K562 (cell line): ENCODE measurements around the gene WDR86. TPM values are rescaled to one million over a fixed set of nuclear protein-coding genes. Genes with fewer than 3 reads are reported as not detected.

ENCODE experiments used
- ATF1 ChIP-seq, 2 experiments: fragments of 450-650 bp in 1 of 2; IDR thresholded peaks; 2 replicates each; pipeline ENCODE4 v1.6.1; 2016; ENCODE audit warnings: missing compliant biosample characterization in 1 of 2, missing genetic modification characterization in 1 of 2
- BACH1 ChIP-seq: fragments of 200-800 bp; sonication (Bioruptor generic); IDR thresholded peaks from 2 replicates; pipeline ENCODE4 v1.6.1; 2016; ENCODE audit warnings: missing genetic modification characterization, missing compliant biosample characterization
- FOS ChIP-seq: IDR thresholded peaks from 3 replicates; pipeline ENCODE4 v1.6.1; 2011; ENCODE audit not compliant: insufficient read length; ENCODE audit errors: extremely low read depth
- FOXJ3 ChIP-seq: sonication (generic); formaldehyde crosslinking; IDR thresholded peaks from 2 replicates; pipeline ENCODE4 v1.4.0; 2020; ENCODE audit warnings: mild to moderate bottlenecking, missing genetic modification reagents
- FOXM1 ChIP-seq, 2 experiments: fragments of 450-650 bp in 1 of 2; sonication (generic) in 1 of 2; formaldehyde crosslinking in 1 of 2; IDR thresholded peaks; 2 replicates each; pipeline versions ENCODE4 v1.6.1 to v1.9.0; 2017 to 2022; ENCODE audit warnings: low read depth in 2 of 2, mild to moderate bottlenecking in 2 of 2, missing genetic modification reagents in 1 of 2, moderate library complexity in 1 of 2
- ILK ChIP-seq: fragments of 450-650 bp; IDR thresholded peaks from 2 replicates; pipeline ENCODE4 v1.6.1; 2016; ENCODE audit warnings: missing genetic modification characterization, low read depth, mild to moderate bottlenecking, missing compliant biosample characterization, moderate library complexity, borderline replicate concordance
- MEF2D ChIP-seq: conservative IDR thresholded peaks from 2 replicates; pipeline ENCODE4 v1.6.1; 2016; ENCODE audit warnings: low read depth, missing genetic modification characterization, missing compliant biosample characterization
- MIER1 ChIP-seq: fragments of 450-650 bp; IDR thresholded peaks from 2 replicates; pipeline ENCODE4 v1.6.1; 2016; ENCODE audit warnings: antibody characterized with exemption, mild to moderate bottlenecking, low read depth
- MXI1 ChIP-seq: IDR thresholded peaks from 2 replicates; pipeline ENCODE4 v1.6.1; 2011; ENCODE audit warnings: low read depth, mild to moderate bottlenecking, improper control_type of control experiment, low read length
- NR3C1 ChIP-seq: sonication (generic); formaldehyde crosslinking; IDR thresholded peaks from 2 replicates; pipeline ENCODE4 v1.8.1; 2022; ENCODE audit warnings: missing genetic modification reagents
- PML ChIP-seq: IDR thresholded peaks from 2 replicates; pipeline ENCODE4 v1.6.1; 2012; ENCODE audit warnings: low read length, inconsistent platforms
- POLR2A ChIP-seq: fragments of 450-650 bp; conservative IDR thresholded peaks from 2 replicates; pipeline ENCODE4 v1.6.1; 2016
- RBFOX2 ChIP-seq: fragments of 200-400 bp; formaldehyde crosslinking; IDR thresholded peaks from 2 replicates; pipeline ENCODE4 v1.6.1; 2017; ENCODE audit warnings: low read depth, mild to moderate bottlenecking, low read length, moderate library complexity
- TARDBP ChIP-seq: fragments of 450-650 bp; IDR thresholded peaks from 2 replicates; pipeline ENCODE4 v1.6.1; 2016
- TGIF2 ChIP-seq: sonication (generic); formaldehyde crosslinking; IDR thresholded peaks from 2 replicates; pipeline ENCODE4 v1.8.1; 2022; ENCODE audit warnings: mild to moderate bottlenecking, missing genetic modification reagents, moderate library complexity
- ZNF212 ChIP-seq: fragments of 450-650 bp; formaldehyde crosslinking; IDR thresholded peaks from 2 replicates; pipeline ENCODE4 v1.4.0; 2020; ENCODE audit warnings: mild to moderate bottlenecking
- ZNF589 ChIP-seq: fragments of 200-800 bp; sonication (Bioruptor generic); IDR thresholded peaks from 2 replicates; pipeline ENCODE4 v1.6.1; 2016; ENCODE audit warnings: low read depth, missing genetic modification characterization, missing compliant biosample characterization
- polyA plus RNA-seq, 8 experiments: library from polyadenylated mRNA; depleted of rRNA in 4 of 8; stranded (reverse) in 5 of 8; unstranded in 3 of 8; fragments of >200 nt; fragmentation: Nextera tagmentation in 2 of 8; fragmentation: Illumina TruSeq in 1 of 8; extraction: Ambion mirVana in 2 of 8; extraction: Trizol in 1 of 8; gene quantifications; 2 replicates each; pipeline versions ENCODE4 v1.2.1 to v1.2.3, GENCODE V29; 2011 to 2014; ENCODE audit warnings: inconsistent platforms in 1 of 8, missing spikeins in 1 of 8
- total RNA-seq, 7 experiments: library from RNA; depleted of rRNA in 6 of 7; stranded (reverse); fragments of >200 nt in 6 of 7; fragmentation: Illumina TruSeq in 2 of 7; extraction: Trizol in 2 of 7; gene quantifications; 2 replicates each; pipeline versions ENCODE4 v1.2.1 to v1.2.3, GENCODE V29; 2011 to 2021; ENCODE audit warnings: low replicate concordance in 1 of 7
- TF ChIP-seq, protein P1 (sequence below): fragments of 450-650 bp; IDR thresholded peaks from 2 replicates; pipeline ENCODE4 v1.6.1; 2018; ENCODE audit not compliant: partially characterized antibody
- TF ChIP-seq, protein P2 (sequence below): fragments of 250-450 bp; sonication (Bioruptor Pico); IDR thresholded peaks from 2 replicates; pipeline ENCODE4 v1.8.0; 2021; ENCODE audit warnings: borderline replicate concordance, mild to moderate bottlenecking, moderate library complexity; ENCODE audit not compliant: poor library complexity, severe bottlenecking
- TF ChIP-seq, protein P3 (sequence below): fragments of 450-650 bp; formaldehyde crosslinking; IDR thresholded peaks from 2 replicates; pipeline ENCODE4 v1.4.0; 2022; ENCODE audit warnings: mild to moderate bottlenecking, moderate library complexity

WDR86 gene
- total and polyA plus RNA-seq, 9 of the 15 experiments (the other 6 are each of a cell fraction or from before 2014, with no cell fraction given): 0.24 TPM; not detected in 8

DNA sequence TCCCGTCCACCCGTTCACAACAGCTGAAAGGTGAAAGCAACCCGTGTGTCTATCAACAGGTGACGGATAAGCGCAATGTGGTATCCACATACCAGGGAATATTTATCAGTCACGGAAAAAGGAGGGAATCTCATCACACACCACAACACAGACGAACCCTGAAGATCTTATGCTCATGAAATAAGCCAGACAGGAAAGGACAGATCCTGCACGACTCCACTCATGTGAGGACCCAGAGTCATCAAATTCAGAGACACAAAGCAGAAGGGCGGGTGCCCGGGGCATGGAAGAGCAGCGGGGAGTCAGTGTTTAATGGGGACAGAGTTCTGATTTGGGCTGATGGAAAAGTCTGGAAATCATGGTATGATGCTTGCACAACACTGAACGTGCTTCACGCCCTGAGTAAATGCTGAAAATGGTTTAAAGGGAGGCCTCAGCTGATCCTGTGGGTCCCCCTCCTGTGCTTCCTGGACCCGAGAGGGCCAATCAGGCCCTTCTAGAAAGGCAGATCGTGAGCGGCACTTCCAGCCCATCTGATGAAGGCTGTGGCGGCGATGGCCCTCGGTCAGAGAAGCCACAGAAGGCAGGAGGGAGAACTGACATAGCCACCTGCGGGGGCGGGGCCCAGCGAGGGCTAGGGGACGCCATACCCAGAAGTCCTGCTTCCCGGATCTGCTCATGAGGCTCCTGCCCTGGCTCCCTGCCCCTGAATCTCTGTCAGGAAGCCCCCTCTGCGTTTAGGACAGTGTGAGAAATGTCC, 19.1 kb downstream of the WDR86 start (continued):
- TF ChIP-seq, protein P1, sequence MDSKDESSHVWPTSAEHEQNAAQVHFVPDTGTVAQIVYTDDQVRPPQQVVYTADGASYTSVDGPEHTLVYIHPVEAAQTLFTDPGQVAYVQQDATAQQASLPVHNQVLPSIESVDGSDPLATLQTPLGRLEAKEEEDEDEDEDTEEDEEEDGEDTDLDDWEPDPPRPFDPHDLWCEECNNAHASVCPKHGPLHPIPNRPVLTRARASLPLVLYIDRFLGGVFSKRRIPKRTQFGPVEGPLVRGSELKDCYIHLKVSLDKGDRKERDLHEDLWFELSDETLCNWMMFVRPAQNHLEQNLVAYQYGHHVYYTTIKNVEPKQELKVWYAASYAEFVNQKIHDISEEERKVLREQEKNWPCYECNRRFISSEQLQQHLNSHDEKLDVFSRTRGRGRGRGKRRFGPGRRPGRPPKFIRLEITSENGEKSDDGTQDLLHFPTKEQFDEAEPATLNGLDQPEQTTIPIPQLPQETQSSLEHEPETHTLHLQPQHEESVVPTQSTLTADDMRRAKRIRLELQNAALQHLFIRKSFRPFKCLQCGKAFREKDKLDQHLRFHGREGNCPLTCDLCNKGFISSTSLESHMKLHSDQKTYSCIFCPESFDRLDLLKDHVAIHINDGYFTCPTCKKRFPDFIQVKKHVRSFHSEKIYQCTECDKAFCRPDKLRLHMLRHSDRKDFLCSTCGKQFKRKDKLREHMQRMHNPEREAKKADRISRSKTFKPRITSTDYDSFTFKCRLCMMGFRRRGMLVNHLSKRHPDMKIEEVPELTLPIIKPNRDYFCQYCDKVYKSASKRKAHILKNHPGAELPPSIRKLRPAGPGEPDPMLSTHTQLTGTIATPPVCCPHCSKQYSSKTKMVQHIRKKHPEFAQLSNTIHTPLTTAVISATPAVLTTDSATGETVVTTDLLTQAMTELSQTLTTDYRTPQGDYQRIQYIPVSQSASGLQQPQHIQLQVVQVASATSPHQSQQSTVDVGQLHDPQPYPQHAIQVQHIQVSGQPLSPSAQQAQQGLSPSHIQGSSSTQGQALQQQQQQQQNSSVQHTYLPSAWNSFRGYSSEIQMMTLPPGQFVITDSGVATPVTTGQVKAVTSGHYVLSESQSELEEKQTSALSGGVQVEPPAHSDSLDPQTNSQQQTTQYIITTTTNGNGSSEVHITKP: no peak
- TF ChIP-seq MXI1 (no peak), NR3C1 (no peak), FOS (no peak), PML (no peak), FOXJ3 (CRISPR knock-in tag) (no peak), TGIF2 (CRISPR knock-in tag) (no peak), ZNF589 (no peak), ILK (tag) (no peak), FOXM1 (IDR thresholded peaks at IDR 0.05; ENCODE audit: low read depth) (no peak), FOXM1 (CRISPR knock-in tag; IDR thresholded peaks at IDR 0.05; ENCODE audit: low read depth) (no peak), TARDBP (no peak), MIER1 (no peak), RBFOX2 (0 out of 2 replicates have a peak, but pooled peaks have one; percentile 17), POLR2A (no peak), ZNF212 (no peak), MEF2D (no peak), BACH1 (tag) (no peak), ATF1 (CRISPR knock-in tag; IDR thresholded peaks at IDR 0.05) (no peak), ATF1 (tag; IDR thresholded peaks at IDR 0.05) (peak; percentile 53)
- TF ChIP-seq, protein P2, sequence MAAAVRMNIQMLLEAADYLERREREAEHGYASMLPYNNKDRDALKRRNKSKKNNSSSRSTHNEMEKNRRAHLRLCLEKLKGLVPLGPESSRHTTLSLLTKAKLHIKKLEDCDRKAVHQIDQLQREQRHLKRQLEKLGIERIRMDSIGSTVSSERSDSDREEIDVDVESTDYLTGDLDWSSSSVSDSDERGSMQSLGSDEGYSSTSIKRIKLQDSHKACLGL (CRISPR knock-in tag): no peak
- TF ChIP-seq, protein P3, sequence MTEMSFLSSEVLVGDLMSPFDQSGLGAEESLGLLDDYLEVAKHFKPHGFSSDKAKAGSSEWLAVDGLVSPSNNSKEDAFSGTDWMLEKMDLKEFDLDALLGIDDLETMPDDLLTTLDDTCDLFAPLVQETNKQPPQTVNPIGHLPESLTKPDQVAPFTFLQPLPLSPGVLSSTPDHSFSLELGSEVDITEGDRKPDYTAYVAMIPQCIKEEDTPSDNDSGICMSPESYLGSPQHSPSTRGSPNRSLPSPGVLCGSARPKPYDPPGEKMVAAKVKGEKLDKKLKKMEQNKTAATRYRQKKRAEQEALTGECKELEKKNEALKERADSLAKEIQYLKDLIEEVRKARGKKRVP: no peak
